ENCODE results near the gene HNRNPF.

Gene HNRNPF

GRCh38 chr10:43421201-43421507, 12.2 kb upstream of the HNRNPF start:
- no peak for DNase-seq (ENCODE audit: low read depth)

DNA sequence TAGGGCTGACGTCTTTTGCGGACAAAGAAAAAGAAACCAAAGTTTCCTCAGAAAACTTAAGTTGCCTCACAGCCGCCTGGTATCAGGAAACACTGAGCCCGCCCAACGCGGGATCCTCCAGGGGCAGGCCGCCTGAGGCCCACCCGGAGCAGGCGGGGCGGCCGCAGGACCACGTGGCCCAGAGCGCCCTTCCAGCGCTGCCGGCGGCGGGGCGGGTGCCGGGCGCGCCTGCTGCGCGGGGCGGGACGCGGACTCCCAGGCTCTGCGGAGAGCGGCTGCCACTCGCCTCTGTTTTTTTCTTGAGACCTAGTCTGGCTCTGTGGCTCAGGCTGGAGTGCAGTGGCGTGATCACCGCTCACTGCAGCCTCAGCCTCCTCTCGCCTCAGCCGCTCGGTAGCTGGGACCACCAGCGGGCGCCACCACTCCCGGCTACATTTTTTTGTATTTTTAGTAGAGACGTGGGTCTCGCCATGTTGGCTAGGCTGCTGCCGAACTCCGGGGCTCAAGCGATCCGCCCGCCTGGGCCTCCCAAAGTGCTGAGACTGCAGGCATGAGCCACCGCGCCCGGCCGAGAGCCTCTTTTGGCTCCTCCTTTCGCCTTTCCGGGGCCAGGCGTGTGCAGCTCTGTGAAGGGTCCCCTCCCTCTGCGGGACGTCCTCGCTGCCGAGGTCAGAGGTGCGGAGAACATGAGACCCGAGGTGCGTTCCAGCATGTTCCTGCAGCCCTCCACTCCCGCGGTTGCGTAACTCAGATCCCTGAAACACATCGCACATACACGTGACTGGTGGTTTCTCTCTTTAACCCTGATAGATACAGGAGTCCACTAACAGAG, 11.6 kb upstream of the HNRNPF start:
- DNase-seq (ENCODE audit: low read depth), result peak; percentile 87

- DNase-seq (ENCODE audit: low read depth), result no peak
Measured at GRCh38 chr10:43419997-43420368, 11.0 kb upstream of the HNRNPF start.

GRCh38 chr10:43417950-43418768, 9.2 kb upstream of the HNRNPF start:
- DNase-seq (ENCODE audit: low read depth), result no peak

- DNase-seq (ENCODE audit: low read depth), result no peak
Measured at GRCh38 chr10:43415544-43415943, 6.6 kb upstream of the HNRNPF start.

- peak; percentile 30 for DNase-seq (ENCODE audit: low read depth)
Measured at GRCh38 chr10:43411536-43411935, 2.5 kb upstream of the HNRNPF start.

- DNase-seq (ENCODE audit: low read depth), result no peak
Measured at GRCh38 chr10:43410345-43410744, 1.4 kb upstream of the HNRNPF start.

GRCh38 chr10:43409385-43410109, 561 bp upstream of the HNRNPF start:
- DNase-seq (ENCODE audit: low read depth), result peak; percentile 52

DNA sequence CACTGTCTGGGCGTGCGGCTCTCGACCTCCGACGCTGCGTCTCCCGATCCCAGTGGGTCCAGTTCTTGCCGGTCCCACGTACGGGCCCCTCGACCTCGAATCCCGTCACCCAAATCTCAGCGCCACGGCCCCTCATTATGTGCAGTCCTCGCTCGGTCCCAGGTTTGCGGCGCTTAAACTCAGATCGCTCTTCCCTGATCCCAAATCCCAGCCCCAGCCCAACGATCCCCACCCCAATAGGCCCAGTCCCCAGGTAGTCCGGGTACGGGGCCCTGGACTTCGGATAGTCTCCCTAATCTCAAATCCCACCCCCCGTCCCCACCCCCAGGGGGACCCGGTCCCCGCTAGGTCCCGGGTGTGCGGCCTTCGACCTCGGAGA, 666 bp downstream of the HNRNPF start:
- no peak for DNase-seq (ENCODE audit: low read depth)

DNA sequence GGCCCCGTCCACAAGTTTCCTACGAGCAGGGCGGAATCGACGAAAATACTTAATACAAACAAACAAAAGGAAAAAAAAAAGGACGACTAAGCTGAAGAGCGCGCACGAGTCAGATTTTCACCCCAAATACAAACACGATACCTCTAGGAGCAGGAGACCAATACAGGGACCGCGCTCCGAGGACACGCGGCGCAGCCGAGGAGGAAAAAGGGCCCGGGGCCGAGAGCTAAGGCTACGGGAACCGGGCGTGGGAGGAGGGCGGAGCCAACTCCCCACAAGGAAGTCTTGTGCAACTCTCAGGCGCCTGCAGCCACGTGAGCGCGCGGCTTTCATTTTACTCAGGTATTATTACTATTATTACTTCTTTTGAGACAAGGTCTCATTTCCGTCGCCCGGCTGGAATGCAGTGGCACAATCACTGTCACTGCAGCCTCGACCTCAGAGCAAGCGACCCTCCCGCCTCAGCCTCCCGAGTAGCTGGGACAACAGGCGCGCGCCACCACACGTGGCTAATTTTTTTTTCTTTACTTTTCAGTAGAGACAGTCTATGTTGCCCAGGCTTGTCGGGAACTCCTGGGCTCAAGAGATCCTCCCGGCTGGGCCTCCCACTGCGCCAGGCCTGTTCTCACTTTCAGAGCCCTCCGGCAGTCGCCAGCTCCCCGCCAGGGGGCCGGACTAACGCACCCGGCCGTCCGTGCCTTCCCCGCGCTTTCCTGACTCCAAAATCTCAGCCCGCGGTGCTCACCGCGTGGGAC, 1.2 kb downstream of the HNRNPF start:
- peak; percentile 94 for DNase-seq (ENCODE audit: low read depth)

GRCh38 chr10:43407148-43407575, 1.8 kb downstream of the HNRNPF start:
- peak; percentile 64 for DNase-seq (ENCODE audit: low read depth)

DNA sequence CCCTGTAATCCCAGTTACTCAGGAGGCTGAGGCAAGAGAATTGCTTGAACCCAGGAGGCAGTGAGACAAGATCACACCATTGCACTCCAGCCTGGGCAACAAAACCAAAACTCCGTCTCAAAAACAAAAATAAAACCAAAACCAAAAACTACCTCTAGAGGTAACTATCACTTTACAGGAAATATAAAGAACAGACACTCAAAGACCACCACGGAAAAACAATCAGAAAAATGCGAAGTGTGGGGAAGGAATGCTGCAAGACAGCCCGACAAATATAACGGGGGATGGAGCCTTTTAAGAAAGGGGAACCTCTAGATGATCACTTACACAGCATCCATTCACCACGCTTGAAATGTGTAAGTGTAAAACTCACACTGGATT, 4.3 kb downstream of the HNRNPF start:
- DNase-seq (ENCODE audit: low read depth), result no peak

DNA sequence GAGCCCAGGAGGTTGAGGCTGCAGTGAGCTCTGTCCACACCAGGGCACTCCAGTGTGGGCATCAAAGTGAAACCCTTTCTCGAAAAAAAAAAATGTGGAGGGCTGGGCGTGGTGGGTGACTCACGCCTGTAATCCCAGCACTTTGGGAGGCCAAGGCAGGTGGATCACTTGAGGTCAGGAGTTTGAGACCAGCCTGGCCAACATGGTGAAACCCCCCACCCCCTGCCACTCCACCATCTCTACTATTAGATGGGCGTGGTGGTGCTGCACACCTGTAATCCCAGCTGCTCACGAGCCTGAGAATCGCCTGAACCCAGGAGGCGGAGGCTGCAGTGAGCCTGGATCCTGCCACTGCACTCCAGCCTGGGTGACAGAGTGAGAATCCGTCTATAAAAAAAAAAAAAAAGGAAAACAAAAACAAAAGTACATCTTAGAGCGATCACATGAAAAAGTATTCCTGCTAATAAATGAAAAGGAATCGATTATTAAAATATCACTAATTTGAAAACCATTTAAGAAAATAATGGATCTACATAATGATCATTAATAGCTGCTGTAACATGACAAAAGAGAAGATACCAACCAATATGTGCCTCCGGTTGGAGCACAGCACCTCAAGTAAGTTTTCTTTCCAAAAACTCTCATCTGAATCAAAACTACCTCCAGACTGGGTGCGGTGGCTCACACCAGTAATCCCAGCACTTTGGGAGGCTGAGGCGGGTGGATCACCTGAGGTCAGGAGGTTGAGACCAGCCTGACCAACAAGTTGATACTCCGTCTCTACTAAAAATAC, 4.9 kb downstream of the HNRNPF start:
- DNase-seq (ENCODE audit: low read depth), result peak; percentile 63

DNA sequence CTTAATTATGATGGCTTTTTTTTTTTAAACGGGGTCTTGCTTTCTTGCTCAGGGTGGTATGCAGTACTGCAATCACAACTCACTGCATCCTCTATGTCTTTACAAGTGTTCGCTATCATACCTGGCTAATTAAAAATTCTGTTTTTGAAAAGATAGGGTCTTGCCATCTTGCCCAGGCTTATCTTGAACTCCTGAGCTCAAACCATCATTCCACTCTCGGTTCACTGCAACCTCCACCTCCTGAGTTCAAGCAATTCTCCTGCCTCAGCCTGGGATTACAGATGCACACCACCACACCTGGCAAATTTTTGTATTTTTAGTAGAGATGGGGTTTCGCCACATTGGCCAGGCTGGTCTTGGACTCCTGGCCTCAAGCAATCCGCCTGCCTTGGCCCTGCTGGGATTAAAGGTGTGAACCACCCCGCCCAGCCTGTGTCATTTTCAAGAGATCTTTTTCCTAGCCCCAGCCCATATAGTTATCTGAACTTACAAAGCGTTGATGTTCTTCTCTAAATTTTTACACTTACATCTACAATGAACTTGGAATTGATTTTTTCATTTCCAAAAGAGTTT, 6.0 kb downstream of the HNRNPF start:
- no peak for DNase-seq (ENCODE audit: low read depth)

GRCh38 chr10:43402176-43402575, 6.8 kb downstream of the HNRNPF start:
- DNase-seq (ENCODE audit: low read depth), result no peak

- DNase-seq (ENCODE audit: low read depth), result no peak
Measured at GRCh38 chr10:43401627-43402026, 7.4 kb downstream of the HNRNPF start.

GRCh38 chr10:43399320-43400310, 9.4 kb downstream of the HNRNPF start:
- DNase-seq (ENCODE audit: low read depth), result peak; percentile 78

GRCh38 chr10:43398939-43399319, 10.1 kb downstream of the HNRNPF start:
- DNase-seq (ENCODE audit: low read depth), result no peak

GRCh38 chr10:43396928-43397624, 11.9 kb downstream of the HNRNPF start:
- peak; percentile 95 for DNase-seq (ENCODE audit: low read depth)
